Muscle layer of colon (tissue), 2 donors: ENCODE results near the gene TOR4A.

ENCODE experiments used
- H3K27ac ChIP-seq: one replicate; pipeline ENCODE4 v1.7.0; 2013; ENCODE audit warnings: low read depth, mild to moderate bottlenecking, low read length, moderate library complexity
- H3K27me3 ChIP-seq, 2 donors: one replicate each; pipeline ENCODE4 v1.7.0; 2013; ENCODE audit warnings: low read length in 2 of 2, mild to moderate bottlenecking in 2 of 2; ENCODE audit not compliant: insufficient read depth in 2 of 2, control insufficient read depth in 1 of 2
- H3K36me3 ChIP-seq: one replicate; pipeline ENCODE4 v1.7.0; 2013; ENCODE audit warnings: mild to moderate bottlenecking, low read length; ENCODE audit not compliant: insufficient read depth
- H3K4me1 ChIP-seq: one replicate; pipeline ENCODE4 v1.7.0; 2013; ENCODE audit warnings: mild to moderate bottlenecking, low read length; ENCODE audit not compliant: insufficient read depth
- H3K4me3 ChIP-seq, 2 donors: one replicate each; pipeline ENCODE4 v1.7.0; 2013; ENCODE audit warnings: low read length in 2 of 2, low read depth in 1 of 2, mild to moderate bottlenecking in 1 of 2, moderate library complexity in 1 of 2
- H3K9ac ChIP-seq: one replicate; pipeline ENCODE4 v1.7.0; 2013; ENCODE audit warnings: low read length
- H3K9me3 ChIP-seq: one replicate; pipeline ENCODE4 v1.7.0; 2013; ENCODE audit warnings: mild to moderate bottlenecking, low read length
- donor health status: abdominal sarcoma.
- donor health status: Adenocarcinoma of cecum.

TOR4A gene

GRCh38 chr9:137295238-137295811, 17.8 kb downstream of the TOR4A start:
- no peak overlapping the region for H3K9ac ChIP-seq
- no peaks in the 10 kb centered on the region for H3K36me3 ChIP-seq
- peaks cover 10% of the 10 kb centered on the region for H3K9me3 ChIP-seq
- peaks cover 59 to 67% of the 10 kb centered on the region in 2 donors for H3K27me3 ChIP-seq
- H3K4me1 ChIP-seq, result peaks cover under 1% of the 10 kb centered on the region
- H3K27ac ChIP-seq, result no peak overlapping the region
- H3K4me3 ChIP-seq, result no peak overlapping the region

- Histone ChIP-seq H3K9me3 (peaks cover 10% of the 10 kb centered on the region), H3K27me3 (peaks cover 65 to 75% of the 10 kb centered on the region in 2 donors), H3K36me3 (no peaks in the 10 kb centered on the region), H3K9ac (no peak overlapping the region), H3K4me3 (no peak overlapping the region), H3K27ac (no peak overlapping the region), H3K4me1 (peaks cover 7% of the 10 kb centered on the region)
These were observed 18.5 kb downstream of the TOR4A start for GRCh38 chr9:137295849-137296669.

GRCh38 chr9:137296670-137297664, 19.4 kb downstream of the TOR4A start:
- Histone ChIP-seq H3K27ac (no peak overlapping the region), H3K9ac (no peak overlapping the region), H3K4me3 (no peak overlapping the region), H3K27me3 (peaks cover 65 to 80% of the 10 kb centered on the region in 2 donors), H3K4me1 (peaks cover 7% of the 10 kb centered on the region), H3K36me3 (no peaks in the 10 kb centered on the region), H3K9me3 (peaks cover 10% of the 10 kb centered on the region)

GRCh38 chr9:137297966-137298365, 20.4 kb downstream of the TOR4A start:
- no peaks in the 10 kb centered on the region for H3K36me3 ChIP-seq
- peaks cover 10% of the 10 kb centered on the region for H3K9me3 ChIP-seq
- no peak overlapping the region for H3K4me3 ChIP-seq
- H3K4me1 ChIP-seq, result peaks cover 7% of the 10 kb centered on the region
- no peak overlapping the region for H3K9ac ChIP-seq
- no peak overlapping the region for H3K27ac ChIP-seq
- H3K27me3 ChIP-seq, result peaks cover 65 to 83% of the 10 kb centered on the region in 2 donors

GRCh38 chr9:137298401-137299202, 21.1 kb downstream of the TOR4A start:
- H3K4me1 ChIP-seq, result peaks cover 7% of the 10 kb centered on the region
- H3K27me3 ChIP-seq, result peaks cover 68 to 83% of the 10 kb centered on the region in 2 donors
- no peaks in the 10 kb centered on the region for H3K36me3 ChIP-seq
- H3K27ac ChIP-seq, result no peak overlapping the region
- H3K9me3 ChIP-seq, result peaks cover 4% of the 10 kb centered on the region
- H3K9ac ChIP-seq, result no peak overlapping the region
- no peak overlapping the region for H3K4me3 ChIP-seq

- no peak overlapping the region for H3K27ac ChIP-seq
- peaks cover 4% of the 10 kb centered on the region for H3K9me3 ChIP-seq
- no peaks in the 10 kb centered on the region for H3K36me3 ChIP-seq
- H3K9ac ChIP-seq, result no peak overlapping the region
- no peak overlapping the region for H3K4me3 ChIP-seq
- peaks cover 65 to 83% of the 10 kb centered on the region in 2 donors for H3K27me3 ChIP-seq
- peaks cover 7% of the 10 kb centered on the region for H3K4me1 ChIP-seq
These were observed 21.7 kb downstream of the TOR4A start for GRCh38 chr9:137299203-137299565.

- Histone ChIP-seq H3K27me3 (peaks cover 58 to 83% of the 10 kb centered on the region in 2 donors), H3K36me3 (no peaks in the 10 kb centered on the region), H3K4me3 (no peak overlapping the region), H3K9ac (no peak overlapping the region), H3K27ac (no peak overlapping the region), H3K4me1 (peaks cover 7% of the 10 kb centered on the region), H3K9me3 (no peaks in the 10 kb centered on the region)
These were observed 22.4 kb downstream of the TOR4A start for GRCh38 chr9:137299938-137300337.

- Histone ChIP-seq H3K36me3 (no peaks in the 10 kb centered on the region), H3K4me1 (peaks cover 12% of the 10 kb centered on the region), H3K9ac (no peak overlapping the region), H3K27me3 (peaks cover 57 to 87% of the 10 kb centered on the region in 2 donors), H3K9me3 (no peaks in the 10 kb centered on the region), H3K27ac (no peak overlapping the region), H3K4me3 (peak overlapping the region; percentile 6 to 32)
These were observed 23.1 kb downstream of the TOR4A start for GRCh38 chr9:137300567-137301080.

- Histone ChIP-seq H3K4me3 (peak overlapping the region; percentile 6 to 32), H3K36me3 (no peaks in the 10 kb centered on the region), H3K9ac (no peak overlapping the region), H3K27me3 (peaks cover 62 to 90% of the 10 kb centered on the region in 2 donors), H3K4me1 (peaks cover 18% of the 10 kb centered on the region), H3K9me3 (no peaks in the 10 kb centered on the region), H3K27ac (no peak overlapping the region)
These were observed 23.8 kb downstream of the TOR4A start for GRCh38 chr9:137301081-137301947.

- H3K27me3 ChIP-seq, result peaks cover 55 to 90% of the 10 kb centered on the region in 2 donors
- peak within 1 kb of the TSS in 1 of 2 donors; percentile 32 for H3K4me3 ChIP-seq
- H3K27ac ChIP-seq, result no peak within 1 kb of the TSS
- no peaks in the 10 kb centered on the region for H3K36me3 ChIP-seq
- H3K9me3 ChIP-seq, result no peaks in the 10 kb centered on the region
- peaks cover 19% of the 10 kb centered on the region for H3K4me1 ChIP-seq
- no peak within 1 kb of the TSS for H3K9ac ChIP-seq
These were observed 24.6 kb downstream of the TOR4A start, which contains the start of gene NRARP for GRCh38 chr9:137302118-137302448. NRARP (minus strand) TSS chr9:137302271; CDS start chr9:137301928, 343 bp downstream.
